Activated T-cell treated with anti-CD3 and anti-CD28 coated beads for 1 hour (primary cell): Measurements from ENCODE around the gene MRPL10.

Source experiments
- DNase-seq: peaks from one replicate; pipeline ENCODE4 v3.0.0-alpha.2; 2020; ENCODE audit warnings: low read depth

MRPL10 gene

GRCh38 chr17:47857551-47858455, 26.5 kb upstream of the MRPL10 start:
- DNase-seq = no peak

- no peak for DNase-seq
Measured at GRCh38 chr17:47856830-47857229, 25.5 kb upstream of the MRPL10 start.

GRCh38 chr17:47855737-47856136, 24.4 kb upstream of the MRPL10 start:
- no peak for DNase-seq

- DNase-seq = no peak
Measured at GRCh38 chr17:47853616-47854015, 22.3 kb upstream of the MRPL10 start.

- no peak for DNase-seq
Measured at GRCh38 chr17:47852113-47852949, 21.0 kb upstream of the MRPL10 start.

GRCh38 chr17:47851764-47852112, 20.4 kb upstream of the MRPL10 start:
- no peak for DNase-seq

GRCh38 chr17:47850692-47851573, 19.6 kb upstream of the MRPL10 start, which contains the start of gene SP6:
Gene SP6, minus strand, starts transcription at chr17:47851163. Its CDS starts 2,734 bp downstream, at chr17:47848429.
- DNase-seq = peak; percentile 55

GRCh38 chr17:47850373-47850691, 19.0 kb upstream of the MRPL10 start:
- DNase-seq = no peak

GRCh38 chr17:47848198-47848513, 16.8 kb upstream of the MRPL10 start:
- no peak for DNase-seq

- no peak for DNase-seq
Measured at GRCh38 chr17:47847341-47848197, 16.2 kb upstream of the MRPL10 start.

GRCh38 chr17:47846716-47847340, 15.5 kb upstream of the MRPL10 start:
- no peak for DNase-seq

- no peak for DNase-seq
Measured at GRCh38 chr17:47845716-47846075, 14.4 kb upstream of the MRPL10 start.

- DNase-seq = no peak
Measured at GRCh38 chr17:47844814-47845715, 13.7 kb upstream of the MRPL10 start.

- no peak for DNase-seq
Measured at GRCh38 chr17:47844227-47844626, 12.9 kb upstream of the MRPL10 start.

- no peak for DNase-seq
Measured at GRCh38 chr17:47843391-47843730, 12.0 kb upstream of the MRPL10 start.

- no peak for DNase-seq
Measured at GRCh38 chr17:47841488-47842291, 10.3 kb upstream of the MRPL10 start.

- DNase-seq = peak; percentile 76
Measured at GRCh38 chr17:47840742-47841487, 9.6 kb upstream of the MRPL10 start, which contains the start of gene SCRN2. Gene SCRN2, minus strand, starts transcription at chr17:47841273. Its CDS starts 430 bp downstream, at chr17:47840843.

GRCh38 chr17:47840001-47840741, 8.8 kb upstream of the MRPL10 start:
- DNase-seq = no peak
